Activated CD4-positive, alpha-beta T cell treated with anti-CD3 and anti-CD28 coated beads, Interleukin-10, Interleukin-2, amounts not matched to agents 100 ng/mL and 50 ng/mL, durations not matched to agents 16 hours and 8 hours (primary cell): ENCODE measurements around the gene RGS9.

Source experiments
- DNase-seq: peaks from one replicate; pipeline ENCODE4 v3.0.0-alpha.2; 2020

The RGS9 gene

GRCh38 chr17:65222214-65222738 is 85.1 kb downstream of the RGS9 start:
- no peak for DNase-seq

- no peak for DNase-seq
Measured at GRCh38 chr17:65225061-65225460, 87.9 kb downstream of the RGS9 start.

- DNase-seq = no peak
Measured at GRCh38 chr17:65226227-65226626, 89.1 kb downstream of the RGS9 start.

- DNase-seq = no peak
Measured at GRCh38 chr17:65227637-65228036, 90.5 kb downstream of the RGS9 start.

- no peak for DNase-seq
Measured at GRCh38 chr17:65228287-65228686, 91.1 kb downstream of the RGS9 start.

GRCh38 chr17:65228734-65229620 is 91.8 kb downstream of the RGS9 start:
- DNase-seq = peak; percentile 91

- DNase-seq = peak; percentile 49
Measured at GRCh38 chr17:65229621-65229995, 92.4 kb downstream of the RGS9 start.

- DNase-seq = peak; percentile 19
Measured at GRCh38 chr17:65230040-65230439, 92.9 kb downstream of the RGS9 start.

GRCh38 chr17:65231086-65231485 is 93.9 kb downstream of the RGS9 start:
- DNase-seq = no peak

- DNase-seq = peak; percentile 78
Measured at GRCh38 chr17:65231662-65232335, 94.6 kb downstream of the RGS9 start.

- peak; percentile 31 for DNase-seq
Measured at GRCh38 chr17:65235284-65235683, 98.1 kb downstream of the RGS9 start.

- DNase-seq = no peak
Measured at GRCh38 chr17:65236321-65236720, 99.2 kb downstream of the RGS9 start.

- DNase-seq = no peak
Measured at GRCh38 chr17:65243838-65244625, 106.9 kb downstream of the RGS9 start.

- no peak for DNase-seq
Measured at GRCh38 chr17:65246252-65246651, 109.1 kb downstream of the RGS9 start.

GRCh38 chr17:65249774-65250173 is 112.6 kb downstream of the RGS9 start:
- DNase-seq = no peak

GRCh38 chr17:65254166-65254565 is 117.0 kb downstream of the RGS9 start:
- DNase-seq = no peak

- no peak for DNase-seq
Measured at GRCh38 chr17:65259281-65259680, 122.1 kb downstream of the RGS9 start.

GRCh38 chr17:65259696-65260485 is 122.7 kb downstream of the RGS9 start:
- no peak for DNase-seq

- DNase-seq = no peak
Measured at GRCh38 chr17:65260626-65261025, 123.5 kb downstream of the RGS9 start.

GRCh38 chr17:65261152-65261551 is 124.0 kb downstream of the RGS9 start:
- DNase-seq = no peak

- DNase-seq = peak; percentile 59
Measured at GRCh38 chr17:65261682-65262636, 124.8 kb downstream of the RGS9 start.
